Measurements from ENCODE around the gene P2RY6. TPM values are rescaled to one million over a fixed set of nuclear protein-coding genes. Genes with fewer than 3 reads are reported as not detected.

The P2RY6 gene
- total RNA-seq, 2 experiments from 2014 or later = 0.44 TPM; not detected in 1

Other genes with a start within 250 kb of the P2RY6 start
- 10 to 100 TPM; 53.3 to 60.1 TPM for gene FCHSD2, start 130.0 kb upstream of the P2RY6 start, total RNA-seq
- not detected for gene P2RY2, start 54.1 kb upstream of the P2RY6 start, total RNA-seq
- gene ARHGEF17, start 35.9 kb downstream of the P2RY6 start, total RNA-seq = not detected
- 10 to 100 TPM; 26.2 to 28.4 TPM for gene RELT, start 104.1 kb downstream of the P2RY6 start, total RNA-seq